ENCODE measurements around the gene ENG. TPM values are rescaled to one million over a fixed set of nuclear protein-coding genes. Genes with fewer than 3 reads are reported as not detected.

Gene ENG
- total RNA-seq, 4 donors from 2014 or later: 37.9 to 153 (median 50.8) TPM

DNA sequence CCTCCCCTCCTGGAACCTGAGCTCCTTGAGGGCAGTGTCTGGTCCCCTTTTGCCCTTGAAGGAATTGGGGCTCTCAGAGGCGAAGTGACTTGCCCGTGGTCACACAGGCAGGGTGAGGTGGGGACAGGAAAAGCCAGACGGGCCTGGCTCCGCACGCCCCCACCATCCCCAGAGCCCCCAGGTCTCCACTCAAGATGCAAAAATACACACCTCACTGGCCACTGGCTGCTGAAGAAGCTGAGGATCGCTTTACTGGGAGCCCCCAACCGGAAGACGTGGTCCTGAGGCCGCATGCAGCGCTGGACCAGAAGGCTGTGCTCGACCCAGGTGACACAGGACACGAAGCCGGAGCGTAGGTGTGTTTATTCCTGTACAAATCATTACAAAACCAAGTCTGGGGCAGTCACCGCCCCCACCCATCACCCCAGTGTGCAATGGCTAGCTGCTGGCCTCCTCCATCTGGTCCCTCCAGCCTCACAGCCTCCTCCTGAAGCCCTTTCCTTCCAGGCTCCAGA is 30.6 kb upstream of the ENG start:
- TF ChIP-seq, protein P1, sequence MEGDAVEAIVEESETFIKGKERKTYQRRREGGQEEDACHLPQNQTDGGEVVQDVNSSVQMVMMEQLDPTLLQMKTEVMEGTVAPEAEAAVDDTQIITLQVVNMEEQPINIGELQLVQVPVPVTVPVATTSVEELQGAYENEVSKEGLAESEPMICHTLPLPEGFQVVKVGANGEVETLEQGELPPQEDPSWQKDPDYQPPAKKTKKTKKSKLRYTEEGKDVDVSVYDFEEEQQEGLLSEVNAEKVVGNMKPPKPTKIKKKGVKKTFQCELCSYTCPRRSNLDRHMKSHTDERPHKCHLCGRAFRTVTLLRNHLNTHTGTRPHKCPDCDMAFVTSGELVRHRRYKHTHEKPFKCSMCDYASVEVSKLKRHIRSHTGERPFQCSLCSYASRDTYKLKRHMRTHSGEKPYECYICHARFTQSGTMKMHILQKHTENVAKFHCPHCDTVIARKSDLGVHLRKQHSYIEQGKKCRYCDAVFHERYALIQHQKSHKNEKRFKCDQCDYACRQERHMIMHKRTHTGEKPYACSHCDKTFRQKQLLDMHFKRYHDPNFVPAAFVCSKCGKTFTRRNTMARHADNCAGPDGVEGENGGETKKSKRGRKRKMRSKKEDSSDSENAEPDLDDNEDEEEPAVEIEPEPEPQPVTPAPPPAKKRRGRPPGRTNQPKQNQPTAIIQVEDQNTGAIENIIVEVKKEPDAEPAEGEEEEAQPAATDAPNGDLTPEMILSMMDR (IDR thresholded peaks at IDR 0.05; ENCODE audit: low read depth): no peak

DNA sequence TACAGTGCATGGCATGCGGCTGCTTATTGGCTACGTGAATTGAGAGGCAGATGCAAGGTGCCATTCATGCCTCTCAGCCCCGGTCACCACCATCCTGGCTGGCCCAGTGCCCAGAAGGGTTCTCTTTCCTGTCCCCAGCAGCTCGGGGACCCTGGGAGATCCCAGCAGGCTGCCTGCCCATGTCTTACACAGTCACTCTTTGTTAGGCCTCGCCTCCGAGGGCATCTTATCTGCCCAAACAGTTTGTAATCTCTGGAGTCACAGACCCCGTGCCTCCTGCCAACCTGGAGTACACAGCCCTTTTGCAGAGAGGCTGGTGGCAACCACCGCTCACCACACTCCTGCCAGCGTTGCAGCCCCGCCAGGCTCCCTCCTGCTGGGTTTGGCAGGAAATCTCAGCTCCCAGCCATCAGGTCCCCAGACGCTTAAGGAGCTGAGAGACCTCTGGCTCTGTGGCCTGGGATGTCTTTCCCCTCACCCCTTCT is 30.0 kb upstream of the ENG start:
- TF ChIP-seq, protein P1 (IDR thresholded peaks at IDR 0.05; ENCODE audit: low read depth): no peak

DNA sequence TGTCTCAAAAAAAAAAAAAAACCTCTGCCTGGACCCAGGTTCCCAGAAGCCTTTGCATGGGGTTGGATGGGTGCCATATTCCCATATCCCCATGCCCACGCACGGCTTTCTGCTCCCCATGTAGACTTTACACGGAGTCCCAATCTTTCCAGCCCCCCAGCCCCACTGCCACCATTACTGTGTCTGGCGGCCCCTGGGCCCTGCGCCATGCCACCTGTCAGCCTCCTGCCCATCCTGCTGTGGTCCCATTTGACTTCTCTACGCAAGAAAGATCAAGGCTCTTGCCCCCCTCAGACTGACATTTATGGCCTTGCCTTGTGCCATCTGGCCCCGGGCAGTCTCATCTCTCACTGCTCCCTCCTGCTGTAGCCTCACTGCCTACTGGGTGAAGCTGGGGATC is 29.5 kb upstream of the ENG start:
- TF ChIP-seq, protein P1 (IDR thresholded peaks at IDR 0.05; ENCODE audit: low read depth): no peak

DNA sequence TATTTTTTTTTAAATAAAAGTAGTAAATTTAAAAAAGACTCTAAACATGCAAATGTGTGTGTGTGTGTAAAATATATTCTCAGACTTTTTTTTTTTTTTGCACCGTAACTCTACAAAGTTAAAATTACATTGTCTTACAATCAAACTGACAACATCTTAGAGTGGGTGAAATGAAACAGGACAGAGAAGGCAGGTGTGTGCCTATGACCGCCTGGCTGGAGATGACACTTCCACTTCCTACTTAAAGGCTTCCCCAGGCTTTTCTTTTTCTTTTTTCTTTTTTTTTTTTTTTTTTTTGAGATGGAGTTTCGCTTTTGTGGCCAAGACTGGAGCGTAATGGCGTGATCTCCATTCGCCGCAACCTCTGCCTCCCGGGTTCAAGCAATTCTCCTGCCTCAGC is 25.7 kb upstream of the ENG start:
- TF ChIP-seq, protein P1 (IDR thresholded peaks at IDR 0.05; ENCODE audit: low read depth): no peak

DNA sequence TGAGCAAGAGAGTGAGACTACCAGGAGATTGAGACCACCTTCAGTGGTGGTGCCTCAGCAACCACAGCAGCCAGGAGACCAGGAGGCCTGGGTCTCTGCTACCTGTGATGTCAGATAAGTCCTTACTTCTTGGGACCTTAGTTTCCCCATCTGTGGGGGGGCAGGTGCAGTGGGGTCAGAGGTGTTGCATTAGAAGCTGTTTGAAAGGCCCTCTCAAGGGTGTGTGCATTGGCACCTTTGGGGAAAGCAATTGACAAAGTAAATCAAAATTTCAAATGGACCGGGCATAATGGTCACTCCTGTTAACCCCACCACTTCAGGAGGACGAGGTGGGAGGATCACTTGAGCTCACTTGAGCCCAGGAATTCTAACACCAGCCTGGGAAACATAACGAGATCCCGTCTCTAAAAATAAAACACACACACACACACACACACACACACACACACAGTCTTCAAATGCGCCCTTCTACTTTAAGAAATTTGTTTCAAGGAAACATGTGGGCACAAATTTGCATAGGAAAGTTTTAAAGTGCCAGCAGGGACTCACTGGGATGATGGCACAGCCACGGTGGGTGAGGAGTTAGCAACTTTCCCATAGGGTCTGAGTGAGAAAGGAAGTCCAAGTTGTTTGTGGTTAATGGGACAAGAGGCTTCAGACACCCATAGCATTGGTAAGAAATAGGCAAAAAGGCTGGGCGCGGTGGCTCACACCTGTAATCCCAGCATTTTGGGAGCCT is 24.4 kb upstream of the ENG start:
- TF ChIP-seq, protein P1 (IDR thresholded peaks at IDR 0.05; ENCODE audit: low read depth): no peak

DNA sequence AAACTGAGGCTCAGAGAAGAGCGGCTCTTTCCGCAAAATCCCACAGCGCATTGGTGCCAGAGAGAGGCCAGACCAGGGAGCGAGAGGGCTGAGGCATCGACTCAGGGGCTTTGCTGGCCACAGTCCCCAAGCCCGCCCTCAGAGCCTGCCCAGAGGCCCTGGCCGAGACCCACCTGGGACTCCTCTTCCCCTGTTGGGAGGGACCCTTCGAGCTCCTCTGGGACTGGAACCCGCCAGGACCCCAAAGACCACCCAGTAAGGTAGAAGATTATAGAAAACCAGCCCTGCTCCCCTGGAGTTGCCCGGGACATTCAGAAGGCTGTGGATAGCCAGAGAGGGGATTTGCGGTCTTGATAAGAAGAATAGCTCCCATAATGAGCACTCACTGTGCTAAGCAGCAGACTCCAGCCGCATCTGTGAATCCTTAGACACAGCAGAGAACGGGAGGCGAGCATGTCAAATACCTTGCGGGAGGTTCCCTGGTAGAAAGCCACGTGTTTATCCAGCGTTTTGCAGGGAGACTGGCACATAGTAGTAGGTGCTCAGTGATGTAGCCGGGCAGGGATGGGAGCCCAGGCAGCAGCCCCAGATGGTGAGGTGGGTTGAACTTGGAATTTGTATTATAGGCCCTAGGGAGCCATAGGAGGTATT is 23.7 kb upstream of the ENG start:
- TF ChIP-seq, protein P1 (IDR thresholded peaks at IDR 0.05; ENCODE audit: low read depth): no peak

DNA sequence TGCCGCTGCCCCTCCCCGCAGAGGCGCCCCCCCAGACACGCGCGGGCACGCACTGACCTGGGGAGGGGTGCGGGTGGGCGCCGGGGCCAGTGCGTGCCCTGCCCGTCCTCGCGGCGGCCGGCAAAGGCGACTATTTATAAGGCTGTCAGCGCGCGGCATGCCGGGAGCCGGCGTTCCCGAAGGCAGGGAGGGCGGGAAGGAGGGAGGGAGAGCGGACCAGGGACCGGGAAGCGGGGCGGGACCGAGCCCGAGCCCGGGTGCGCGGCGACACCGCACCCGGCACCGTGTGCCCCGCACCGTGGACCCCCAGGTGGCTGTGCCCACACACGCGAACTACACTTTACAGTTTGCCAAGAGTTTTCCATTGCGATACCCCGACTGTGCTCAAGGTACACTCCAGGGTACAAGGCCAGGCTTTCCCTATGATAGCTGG is 23.1 kb upstream of the ENG start, which contains the start of gene AK1:
TSS of gene AK1 (minus strand) at position 110 of the 433 bp plus-strand sequence. CDS start 3,058 bp downstream, outside the sequence.
- TF ChIP-seq, protein P1 (IDR thresholded peaks at IDR 0.05; ENCODE audit: low read depth): no peak

Data from subcutaneous adipose tissue (tissue), 4 donors.